BJ (cell line): ENCODE data around the gene CFAP65. TPM values are rescaled to one million over a fixed set of nuclear protein-coding genes. Genes with fewer than 3 reads are reported as not detected.

Experiments used
- CTCF ChIA-PET: fragments of 350-600 bp; formaldehyde crosslinking; extraction: SDS; loops from one replicate; lab custom pipeline; 2021; ENCODE audit warnings: antibody characterized with exemption, inconsistent platforms; lab: Yijun Ruan, JAX
- POLR2A ChIA-PET: fragments of 300-600 bp; sonication (Branson Sonifier 250); formaldehyde crosslinking; extraction: SDS; loops from one replicate; lab custom pipeline; 2021; ENCODE audit warnings: antibody characterized with exemption; lab: Charles Lee
- DNase-seq: peaks from one replicate; pipeline ENCODE4 v3.0.0-alpha.2; 2011; ENCODE audit warnings: low read depth
- H3K27me3 ChIP-seq: 2 replicates; pipeline ENCODE4 v1.6.0; 2011; ENCODE audit warnings: low read length; ENCODE audit not compliant: control insufficient read depth, insufficient read depth
- H3K36me3 ChIP-seq: 2 replicates; pipeline ENCODE4 v1.5.1; 2011; ENCODE audit warnings: low read length; ENCODE audit not compliant: control insufficient read depth, insufficient read depth
- H3K4me3 ChIP-seq: 2 replicates; pipeline ENCODE4 v1.5.1; 2011; ENCODE audit warnings: low read depth, mild to moderate bottlenecking, control low read depth, low read length
- CTCF ChIP-seq: IDR thresholded peaks from 2 replicates; pipeline ENCODE4 v1.5.1; 2011; ENCODE audit warnings: low read depth, mild to moderate bottlenecking, control low read depth, inconsistent platforms, low read length, moderate library complexity; ENCODE audit not compliant: insufficient read depth
- polyA plus RNA-seq: library from polyadenylated mRNA; depleted of rRNA; stranded (reverse); fragments of >200 nt; gene quantifications from 2 replicates; pipeline ENCODE4 v1.2.3, GENCODE V29; 2011

Gene CFAP65
- polyA plus RNA-seq, 1 experiment = not detected

DNA sequence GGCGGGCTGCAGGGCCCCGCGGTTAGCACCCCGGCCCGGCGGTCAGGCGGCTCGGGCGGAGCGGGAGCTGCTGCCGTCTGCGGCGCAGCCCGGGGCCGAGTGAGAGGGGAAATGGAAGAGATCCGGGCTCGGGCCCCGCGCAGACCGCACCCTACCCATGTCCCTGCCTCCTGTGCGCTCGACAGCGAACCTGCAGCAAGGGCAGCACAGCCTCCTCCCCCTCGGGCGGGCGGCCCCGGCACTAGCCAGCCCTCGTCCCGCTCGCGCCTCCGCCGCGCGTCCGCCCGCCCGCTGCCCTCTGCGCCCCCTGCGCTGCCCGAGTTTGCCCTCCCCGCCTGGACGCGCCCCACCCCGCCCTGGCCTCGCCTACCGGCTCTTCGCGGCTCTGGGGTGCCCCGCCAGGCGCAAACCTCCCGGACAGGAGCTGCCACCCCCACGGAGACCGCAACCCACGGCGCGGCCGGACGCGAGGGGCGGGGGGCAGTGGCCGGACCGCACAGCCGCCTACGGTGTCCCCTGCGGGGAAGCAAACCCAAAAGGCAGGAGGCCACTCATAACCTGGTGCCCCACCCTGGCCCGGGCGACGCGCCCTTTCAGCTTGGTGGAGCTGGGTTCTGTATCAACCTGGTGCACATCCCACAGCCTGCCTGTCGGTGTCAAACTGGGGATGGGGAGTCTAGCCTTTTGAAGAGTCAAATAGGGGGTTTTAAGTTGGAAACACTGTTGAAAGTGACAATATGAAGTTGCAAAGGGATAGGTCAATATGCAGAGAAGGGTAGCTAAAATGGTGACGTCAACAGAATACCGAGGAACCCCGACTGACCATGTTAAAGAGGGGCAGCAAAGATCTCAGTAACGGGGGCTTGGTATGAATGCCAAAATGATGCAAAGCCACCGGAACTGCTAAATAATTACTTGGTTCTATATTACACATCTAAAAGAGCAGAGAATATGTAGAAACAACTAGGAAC is 19.8 kb upstream of the CFAP65 start, which contains the start of gene IHH:
Gene IHH (minus strand): TSS at position 101 of the 971 bp plus-strand sequence. CDS start 454 bp downstream, outside the sequence.
- Histone ChIP-seq H3K27me3 (peaks cover 49% of the 10 kb centered on the region), H3K4me3 (no peak within 1 kb of the TSS; the same call in 1 of the 2 replicates), H3K36me3 (no peaks in the 10 kb centered on the region)
- no peak for TF ChIP-seq CTCF
- no peak for DNase-seq
- ChIA-PET CTCF (interaction anchor here (0.8 to 13.7 kb wide), 6 partner anchors 11 to 284 kb away, joined by 3 to 211 read pairs (median 80); partner anchors contain the start of gene NHEJ1), POLR2A (no interaction called here)

- DNase-seq = no peak
- H3K27me3 ChIP-seq = peaks cover 55% of the 10 kb centered on the region
Measured at GRCh38 chr2:219059725-219060682, 18.7 kb upstream of the CFAP65 start.

DNA sequence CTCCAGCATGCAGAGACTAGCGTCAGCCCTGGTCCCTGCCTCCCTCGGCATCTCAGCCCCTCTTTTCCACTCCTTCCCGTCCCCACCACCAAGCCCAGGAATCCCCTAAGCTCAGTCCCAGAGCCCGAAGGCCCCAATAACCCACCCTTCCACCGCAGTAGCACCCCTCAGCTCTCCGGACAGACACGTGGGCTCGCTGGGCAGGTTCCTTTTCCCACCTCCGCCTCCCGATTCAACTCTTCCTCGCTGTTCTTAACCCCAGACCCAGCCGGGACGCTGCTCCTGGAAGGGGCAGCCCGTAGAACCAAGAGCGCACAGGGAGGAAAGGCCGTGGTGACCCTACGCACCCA is 18.0 kb upstream of the CFAP65 start:
- Histone ChIP-seq H3K4me3 (no peak overlapping the region), H3K27me3 (peaks cover 56% of the 10 kb centered on the region), H3K36me3 (no peaks in the 10 kb centered on the region)
- DNase-seq = no peak
- POLR2A ChIA-PET = no interaction called here
- no peak for TF ChIP-seq CTCF
- CTCF ChIA-PET = interaction anchor here (0.7 to 13.7 kb wide), 16 partner anchors 11 to 235 kb away, joined by 3 to 211 read pairs (median 6); partner anchors contain the start of gene NHEJ1

More at GRCh38 chr2:219059725-219060682, 18.7 kb upstream of the CFAP65 start:
- TF ChIP-seq CTCF = no peak
- H3K36me3 ChIP-seq = no peaks in the 10 kb centered on the region
- no peak overlapping the region for H3K4me3 ChIP-seq
- ChIA-PET POLR2A (no interaction called here), CTCF (interaction anchor here (0.8 to 13.7 kb wide), 13 partner anchors 11 to 285 kb away, joined by 3 to 211 read pairs (median 10); partner anchors contain the start of gene NHEJ1)

- TF ChIP-seq CTCF = no peak
- H3K36me3 ChIP-seq = no peaks in the 10 kb centered on the region
- CTCF ChIA-PET = interaction anchor here (0.7 to 13.7 kb wide), 28 partner anchors 10 to 239 kb away, joined by 3 to 211 read pairs (median 6); partner anchors contain the start of genes CFAP65 and NHEJ1
- POLR2A ChIA-PET = no interaction called here
- no peak for DNase-seq
- no peak overlapping the region for H3K4me3 ChIP-seq
- H3K27me3 ChIP-seq = peaks cover 56% of the 10 kb centered on the region
Measured at GRCh38 chr2:219058541-219059374, 17.4 kb upstream of the CFAP65 start.
